Fibroblast of gingiva (primary cell): ENCODE data around the gene SMYD1.

Experiments used
- DNase-seq: peaks from one replicate; pipeline ENCODE4 v3.0.0-alpha.2; 2011; ENCODE audit warnings: low read depth

Gene SMYD1

DNA sequence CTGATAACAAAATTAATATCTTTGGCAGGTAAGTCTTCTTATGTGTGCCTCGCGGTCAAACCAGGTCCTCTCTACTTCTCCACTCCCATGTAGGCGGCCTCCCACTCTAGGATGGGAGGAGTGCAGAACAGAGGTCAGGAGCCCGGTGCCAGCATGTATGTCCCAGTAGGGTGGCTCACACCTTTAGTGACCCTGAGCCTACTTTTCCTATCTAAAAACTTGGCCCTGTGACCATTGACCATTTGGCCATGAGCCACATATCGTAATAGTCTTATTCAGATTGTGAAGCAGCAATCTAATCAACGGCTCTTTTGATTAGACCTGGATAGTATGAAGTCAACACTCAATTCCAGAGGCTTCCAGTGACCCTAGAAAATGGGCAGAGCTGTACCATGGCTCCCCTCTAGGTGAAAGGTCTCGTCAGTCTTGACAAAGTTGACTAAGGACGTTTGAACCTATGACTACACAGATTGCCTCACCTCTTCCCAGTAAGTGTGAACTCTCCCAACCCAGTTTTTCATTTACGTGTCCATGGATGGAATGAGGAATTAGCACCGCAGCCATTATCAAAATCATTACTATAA lies 77.4 kb downstream of the SMYD1 start:
- DNase-seq = no peak

DNA sequence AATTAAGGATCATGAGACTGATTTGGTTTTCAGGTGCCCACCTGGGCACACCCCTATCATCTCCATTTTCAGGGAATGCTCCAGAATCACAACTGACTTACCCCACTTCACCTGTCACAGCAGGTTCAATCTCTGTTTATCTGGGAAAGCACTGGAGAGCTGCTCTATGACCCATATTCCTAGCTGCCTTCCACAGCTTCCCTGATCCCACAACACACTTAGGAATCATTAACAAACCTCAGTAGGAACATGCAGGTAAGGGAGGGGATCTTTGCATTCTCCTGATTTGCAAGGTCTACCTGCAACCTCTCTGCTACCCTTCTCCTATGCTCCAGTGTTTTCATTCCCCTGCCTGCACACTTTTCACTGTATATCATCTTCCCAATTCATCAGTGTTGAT lies 79.0 kb downstream of the SMYD1 start:
- DNase-seq = no peak

DNA sequence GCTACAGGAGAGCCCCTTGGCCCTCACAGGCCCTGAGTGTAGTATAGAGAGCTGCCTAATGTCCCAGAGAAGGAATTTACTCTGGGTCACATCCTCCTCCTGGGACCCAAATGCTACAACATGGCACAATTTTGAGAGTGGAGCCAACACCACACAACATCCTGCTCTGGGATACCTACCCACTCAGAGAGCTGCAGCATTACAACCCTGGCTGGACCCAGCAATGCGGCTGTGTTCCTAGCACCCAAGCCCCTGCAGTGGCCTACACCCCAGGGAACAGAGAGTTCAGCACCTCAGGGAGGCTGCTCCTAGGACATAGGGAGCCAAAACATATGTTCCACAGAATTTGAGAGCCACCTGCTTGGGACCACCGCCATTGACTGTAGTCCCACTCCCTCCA lies 79.5 kb downstream of the SMYD1 start:
- no peak for DNase-seq

DNA sequence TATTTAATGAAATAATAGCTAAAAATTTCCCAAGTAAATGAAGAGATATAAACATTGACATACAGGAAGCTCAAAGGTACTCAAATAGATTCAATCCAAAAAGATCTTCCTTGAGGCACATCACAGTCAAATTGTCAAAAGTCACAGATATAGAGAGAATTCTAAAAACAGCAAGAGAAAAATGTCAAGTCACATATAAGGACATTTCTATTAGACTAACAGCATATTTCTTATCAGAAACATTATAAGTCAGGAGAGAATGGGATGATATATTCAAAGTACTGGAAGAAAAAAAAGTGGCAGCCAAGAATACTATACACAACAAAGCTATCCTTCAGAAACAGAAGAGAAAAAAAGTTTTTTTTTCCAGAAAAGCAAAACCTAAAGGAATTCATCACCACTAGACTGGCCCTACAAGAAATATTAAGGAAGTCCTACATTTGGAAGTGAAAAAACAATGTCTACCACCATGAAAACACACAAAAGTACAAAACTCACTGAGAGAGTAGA lies 81.4 kb downstream of the SMYD1 start:
- no peak for DNase-seq

DNA sequence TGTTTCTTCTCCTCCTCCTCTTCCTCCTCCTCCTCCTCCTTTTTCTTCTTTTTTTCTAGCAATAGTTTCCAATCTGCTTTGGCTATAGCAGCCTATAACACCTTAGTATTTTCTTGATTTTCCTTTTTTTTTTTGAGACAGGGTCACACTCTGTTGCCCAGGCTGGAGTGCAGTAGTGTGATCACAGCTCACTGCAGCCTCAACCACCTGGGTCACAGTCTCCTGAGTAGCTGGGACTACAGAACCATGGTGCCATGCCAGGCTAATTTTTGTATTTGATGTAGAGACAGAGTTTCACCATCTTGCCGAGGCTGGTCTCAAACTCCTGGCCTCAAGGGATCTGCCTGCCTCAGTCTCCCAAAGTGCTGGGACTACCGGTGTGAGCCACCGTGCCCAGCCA lies 91.9 kb downstream of the SMYD1 start:
- no peak for DNase-seq

DNA sequence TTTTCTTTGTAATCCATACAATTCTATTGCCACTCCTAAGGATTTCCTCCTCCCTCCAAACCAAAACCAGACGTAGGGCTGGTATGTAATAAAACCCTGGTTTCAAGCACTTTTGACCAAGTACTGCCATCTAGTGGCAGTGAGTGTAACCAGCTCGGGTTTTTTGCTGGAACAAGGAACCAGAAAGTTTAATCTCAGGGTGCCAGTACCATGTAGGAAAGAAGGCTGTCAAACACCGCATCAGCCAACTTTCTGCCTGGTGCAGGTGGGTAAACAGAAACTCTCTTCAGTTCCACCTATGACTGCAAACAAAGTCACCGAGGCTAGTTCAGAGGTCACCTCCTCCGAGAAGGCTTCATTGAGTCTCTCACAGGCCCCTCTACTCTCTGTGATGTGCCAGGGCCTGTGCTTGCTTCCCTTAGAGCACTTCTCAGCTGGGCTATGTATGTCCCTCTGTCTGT lies 92.4 kb downstream of the SMYD1 start:
- peak; percentile 70 for DNase-seq

DNA sequence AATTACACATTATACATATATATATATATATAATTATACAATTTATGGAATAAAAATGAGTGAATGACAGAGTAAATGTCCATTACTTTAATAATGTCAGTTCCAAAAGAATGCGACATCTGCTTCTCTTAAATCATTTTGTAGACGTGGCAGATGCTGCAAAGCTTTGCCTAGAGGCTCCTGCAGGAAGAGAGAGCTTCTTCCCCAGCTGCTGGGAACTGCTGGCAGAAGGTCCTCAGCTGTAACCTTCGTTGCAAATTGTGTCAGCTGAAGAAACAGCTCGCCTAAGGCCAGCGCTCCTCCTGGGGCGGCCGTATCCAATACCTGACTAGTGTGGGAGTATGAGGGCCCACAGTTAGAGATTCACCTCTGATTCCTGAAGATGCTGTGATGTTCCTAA lies 92.9 kb downstream of the SMYD1 start:
- no peak for DNase-seq

DNA sequence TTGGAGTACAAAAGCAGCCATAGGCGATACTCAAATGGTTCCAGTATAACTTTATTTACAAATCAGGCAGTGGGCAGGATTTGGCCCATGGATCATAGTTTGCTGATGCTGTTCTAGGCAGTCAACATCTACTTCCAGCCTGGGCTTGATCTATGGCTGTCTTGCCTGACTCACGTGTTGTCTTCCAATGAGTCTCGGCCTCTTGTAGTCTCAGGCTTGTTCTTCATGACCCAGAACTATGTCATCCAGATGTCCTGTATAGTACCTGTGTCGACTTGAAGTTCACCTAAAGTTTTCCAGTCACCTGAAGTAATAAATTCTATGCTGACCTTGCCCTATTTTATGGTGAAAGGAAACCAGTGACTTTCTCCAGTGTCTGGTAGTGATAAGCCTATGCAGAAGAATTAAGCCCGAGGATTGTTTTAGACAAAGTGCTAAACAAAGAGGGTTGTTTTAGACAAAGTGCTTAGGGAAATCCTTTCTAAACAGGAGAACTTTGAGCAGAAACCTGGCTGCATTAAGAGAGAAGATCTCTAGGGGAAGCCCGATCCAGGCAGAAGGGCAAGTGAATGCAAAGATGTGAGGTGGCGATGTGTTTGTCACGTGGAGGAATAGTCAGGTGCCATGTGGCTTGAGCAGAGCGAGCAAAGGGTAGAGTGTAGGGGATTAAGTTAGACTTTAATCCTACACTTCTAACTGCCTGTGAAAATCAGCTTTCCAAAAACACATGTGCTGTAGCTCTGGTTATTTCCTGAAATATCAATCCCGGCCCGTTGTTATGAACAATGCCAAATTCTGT lies 94.0 kb downstream of the SMYD1 start:
- no peak for DNase-seq
